GM18498 (cell line): Measurements from ENCODE around the gene NOTCH3.

ENCODE experiments used
- ATAC-seq: cut with Tn5 transposase; IDR thresholded peaks from one replicate; pipeline ENCODE4 v1.9.1; 2021; ENCODE audit warnings: mild to moderate bottlenecking, moderate library complexity; ENCODE audit not compliant: unreplicated experiment

The NOTCH3 gene

GRCh38 chr19:15200553-15201364 is at the start of gene NOTCH3:
NOTCH3 (minus strand) TSS chr19:15200995; CDS start chr19:15200905, 90 bp downstream.
- ATAC-seq: no peak

GRCh38 chr19:15250640-15250993 is 49.8 kb upstream of the NOTCH3 start:
- no peak for ATAC-seq

DNA sequence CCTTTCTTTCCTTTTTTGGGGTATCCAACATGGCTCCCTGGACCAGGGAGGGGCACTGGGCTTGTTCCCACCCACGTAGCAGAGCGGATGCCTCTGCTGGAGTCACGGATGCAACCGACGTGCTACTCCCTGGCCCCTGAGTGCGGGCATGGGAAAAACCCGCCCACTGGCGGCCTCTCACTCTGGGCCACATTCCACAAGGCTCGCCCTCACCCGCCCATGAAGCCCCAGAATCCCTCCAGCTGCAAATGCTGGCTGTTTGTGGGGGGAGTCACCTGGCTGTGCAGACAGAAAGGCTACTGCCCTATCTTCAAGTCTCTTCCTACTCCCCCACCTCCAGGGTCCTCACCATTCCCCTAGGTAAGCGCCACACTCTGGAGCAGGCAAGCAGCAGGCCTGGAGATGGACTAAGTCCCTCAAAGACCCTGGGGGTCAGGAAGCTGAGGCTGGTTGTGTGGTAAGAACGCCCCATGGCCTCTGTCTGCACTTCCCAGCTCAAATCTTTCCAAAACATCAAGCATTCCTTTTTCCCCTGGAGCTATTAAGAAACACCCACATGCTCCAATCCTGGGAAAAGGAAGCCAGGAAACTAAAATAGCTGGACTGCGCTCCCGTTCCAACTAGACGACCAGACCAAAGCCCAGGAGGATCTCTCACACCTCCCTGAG is 49.3 kb upstream of the NOTCH3 start:
- no peak for ATAC-seq

DNA sequence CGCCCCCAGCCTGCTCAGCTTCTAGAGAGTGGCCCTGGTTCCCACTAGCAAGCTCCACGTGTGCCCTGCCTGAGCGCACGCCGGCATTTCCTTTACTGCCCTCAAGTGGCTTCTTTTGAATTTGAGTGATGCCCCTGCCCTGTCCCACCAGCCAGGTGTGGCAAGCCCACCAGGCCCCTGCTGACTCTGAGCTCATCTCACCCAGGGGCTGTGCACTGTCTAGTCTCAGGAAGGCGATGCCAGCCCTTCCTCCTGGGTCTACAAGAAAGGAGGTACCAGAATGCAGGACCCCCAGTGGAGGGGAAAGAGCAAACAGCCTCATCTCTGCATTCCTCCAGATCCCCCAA is 48.7 kb upstream of the NOTCH3 start:
- ATAC-seq: no peak

GRCh38 chr19:15248648-15249527 is 48.1 kb upstream of the NOTCH3 start:
- no peak for ATAC-seq

DNA sequence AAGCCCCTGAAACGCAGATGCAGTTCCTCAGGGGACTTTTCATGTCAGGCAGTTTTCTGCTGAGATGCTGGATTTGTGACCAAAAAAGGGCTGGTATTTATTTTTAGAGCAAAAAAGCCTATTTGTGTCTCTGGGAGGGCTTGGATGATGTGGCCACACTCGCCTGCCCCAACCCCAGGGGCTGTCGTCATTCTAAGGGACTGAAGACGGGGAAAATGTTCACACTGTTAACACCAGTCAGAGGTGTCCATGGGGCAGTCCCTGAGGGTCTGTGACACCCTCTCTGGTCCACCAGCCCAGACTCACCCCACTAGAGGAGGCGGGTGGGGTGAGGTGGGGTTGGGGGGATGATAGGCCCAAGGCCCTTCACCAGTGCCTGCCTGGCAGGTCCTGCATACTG is 47.3 kb upstream of the NOTCH3 start:
- no peak for ATAC-seq

GRCh38 chr19:15247107-15248014 is 46.6 kb upstream of the NOTCH3 start:
- ATAC-seq: no peak

- ATAC-seq: no peak
Measured at GRCh38 chr19:15246198-15246481, 45.3 kb upstream of the NOTCH3 start.

DNA sequence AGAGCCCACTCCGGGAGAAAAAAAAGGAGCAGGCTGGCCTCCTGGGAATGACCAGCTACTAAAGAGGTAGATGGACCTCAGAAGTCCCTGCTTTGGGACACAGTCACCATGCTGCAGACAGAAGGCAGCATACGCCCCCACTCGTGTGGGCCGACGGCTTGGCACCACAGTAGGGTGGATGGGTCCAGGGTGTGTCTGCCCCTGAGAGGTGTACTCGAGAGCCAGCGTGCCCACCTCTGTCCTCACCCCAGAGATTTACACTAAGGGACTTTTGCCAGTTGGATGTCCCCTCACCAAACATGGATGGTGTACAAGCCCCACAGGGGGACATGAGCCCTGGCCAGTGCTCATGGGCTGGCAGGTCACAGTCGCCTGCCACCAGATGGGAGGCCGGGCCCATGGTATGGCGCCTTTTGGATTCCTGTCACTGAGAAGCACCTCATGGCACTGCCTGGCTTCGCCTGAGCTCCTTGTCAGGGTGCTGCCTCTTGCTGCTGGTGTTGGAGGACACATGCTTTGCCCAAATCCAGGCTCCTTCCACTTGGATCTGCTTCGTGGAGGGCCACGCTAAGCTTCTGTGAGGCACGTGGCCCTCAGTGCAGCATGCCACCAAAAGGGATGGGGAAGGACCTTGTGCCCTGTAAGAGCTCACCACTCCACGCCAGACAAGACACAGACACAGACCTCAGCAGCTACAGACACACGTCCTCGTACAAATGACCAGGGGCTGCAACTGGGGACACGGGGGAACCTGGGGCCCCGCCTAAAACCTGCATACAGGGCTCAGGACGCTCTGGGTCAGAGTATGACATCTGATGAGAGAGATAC is 44.8 kb upstream of the NOTCH3 start:
- no peak for ATAC-seq

DNA sequence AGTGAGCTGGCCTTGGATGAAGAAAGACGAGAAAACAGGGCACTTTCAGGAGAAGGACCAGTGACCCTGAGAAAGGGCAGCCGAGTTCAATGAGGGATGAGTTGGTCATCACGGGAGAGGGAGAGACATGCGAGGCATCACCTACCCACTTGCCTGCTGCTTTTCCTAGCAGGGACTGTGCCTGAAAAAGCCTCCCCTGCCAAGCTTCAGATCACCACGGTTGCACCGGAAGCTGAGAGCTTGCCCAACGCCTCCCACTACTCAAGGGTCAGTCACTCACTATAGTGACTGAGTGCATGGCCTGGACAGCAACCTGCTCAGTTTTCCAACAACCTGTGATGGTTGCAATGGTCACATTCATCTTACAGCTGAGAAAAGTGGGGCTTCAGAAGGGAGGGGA is 44.0 kb upstream of the NOTCH3 start:
- no peak for ATAC-seq

DNA sequence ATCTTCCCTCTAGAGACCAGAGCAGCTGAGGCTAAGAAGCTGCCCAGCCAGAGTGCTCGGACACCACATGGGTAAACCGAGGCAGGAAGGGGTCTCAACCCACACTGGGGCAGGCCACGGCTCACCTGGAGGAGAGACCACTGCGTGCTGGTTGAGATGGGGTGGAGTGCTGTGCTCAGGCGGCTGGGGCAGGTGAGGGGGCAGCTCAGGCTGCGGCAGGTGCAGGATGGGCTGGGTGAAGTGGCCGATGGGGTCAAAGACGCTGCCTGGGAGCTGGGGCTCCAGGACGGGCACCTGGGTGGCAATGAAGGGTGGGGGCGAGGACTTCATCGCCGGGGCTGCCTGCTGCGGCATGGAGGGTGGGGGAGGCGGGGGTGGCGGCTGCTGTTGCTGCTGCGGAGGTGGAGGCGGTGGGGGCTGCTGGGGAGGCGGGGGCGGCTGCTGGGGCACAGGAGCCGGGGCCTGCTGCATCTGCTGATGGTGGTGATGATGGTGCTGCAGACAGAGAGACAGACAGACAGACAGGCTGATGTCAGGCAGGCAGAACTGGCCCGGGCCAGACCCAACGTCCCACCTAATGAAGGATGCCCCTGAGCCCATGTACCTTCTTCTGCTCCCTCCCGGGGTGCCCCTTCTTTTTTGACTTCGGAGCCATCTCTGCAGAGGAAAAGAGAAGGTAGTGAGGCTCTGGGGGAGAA is 43.5 kb upstream of the NOTCH3 start:
- no peak for ATAC-seq

DNA sequence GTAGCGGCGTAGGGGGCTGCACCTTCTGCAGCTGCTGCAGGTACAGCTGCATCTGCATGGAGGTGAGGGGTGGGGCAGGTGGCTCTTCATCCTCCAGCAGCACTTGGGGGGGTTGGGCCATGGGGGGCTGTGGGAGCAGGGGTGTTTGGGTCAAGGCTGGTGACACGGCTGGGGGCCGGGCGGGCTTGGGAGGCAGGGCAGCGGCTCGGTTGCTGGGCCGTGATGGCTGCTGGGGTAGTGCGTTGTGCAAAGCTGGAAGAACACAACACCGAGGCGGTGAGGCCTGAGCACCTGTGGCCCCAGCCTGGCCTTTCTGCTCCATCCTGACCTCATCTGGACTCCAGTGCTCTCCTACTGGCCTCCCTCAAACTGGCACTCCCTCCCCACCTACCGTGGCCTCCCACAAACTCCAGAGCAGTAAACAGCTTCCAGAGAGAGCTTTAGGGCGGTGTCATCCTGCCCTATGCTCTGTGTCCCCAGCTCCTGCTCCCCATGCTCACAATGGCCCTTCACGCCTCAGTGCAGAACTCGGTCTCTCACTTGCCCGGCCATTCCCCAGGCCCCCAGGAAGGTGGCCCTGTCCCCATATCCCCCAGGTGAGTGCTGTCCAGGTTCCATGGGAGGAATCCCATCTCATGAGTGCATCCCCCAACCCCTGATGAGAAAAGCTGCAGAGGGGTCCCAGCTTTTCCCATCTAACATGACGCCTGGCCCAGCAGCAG is 42.6 kb upstream of the NOTCH3 start:
- ATAC-seq: no peak

DNA sequence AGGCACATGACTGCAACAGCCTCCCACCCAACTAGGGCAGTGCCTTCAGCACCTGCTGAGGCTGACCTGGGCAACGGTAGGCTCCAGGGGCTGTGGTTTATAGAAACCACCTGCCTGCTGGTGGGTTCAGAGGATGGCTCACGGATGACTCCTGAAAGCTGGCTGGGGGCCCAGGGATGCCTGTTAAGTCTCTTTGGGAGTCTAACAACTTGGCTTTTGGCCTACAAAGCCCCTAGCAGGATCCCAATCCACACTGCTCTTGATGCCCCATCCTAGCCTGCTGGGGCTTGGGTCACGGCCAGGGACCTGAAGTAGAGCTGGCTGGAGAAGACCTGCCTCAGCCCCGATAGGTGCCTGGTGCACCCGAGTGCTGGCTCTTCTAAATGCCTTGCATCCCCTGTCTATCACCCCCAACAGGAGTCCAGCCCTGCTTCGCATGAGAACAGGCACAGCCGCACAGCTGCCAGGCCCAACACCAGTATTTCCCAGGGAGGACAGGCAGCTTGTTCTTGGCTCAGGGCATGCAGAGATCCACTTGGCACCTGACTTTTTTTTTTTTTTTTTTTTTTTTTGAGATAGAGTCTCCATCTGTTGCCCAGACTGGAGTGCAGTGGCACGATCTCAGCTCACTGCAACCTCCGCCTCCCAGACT is 40.6 kb upstream of the NOTCH3 start:
- no peak for ATAC-seq

GRCh38 chr19:15240515-15240914 is 39.7 kb upstream of the NOTCH3 start:
- ATAC-seq: no peak

DNA sequence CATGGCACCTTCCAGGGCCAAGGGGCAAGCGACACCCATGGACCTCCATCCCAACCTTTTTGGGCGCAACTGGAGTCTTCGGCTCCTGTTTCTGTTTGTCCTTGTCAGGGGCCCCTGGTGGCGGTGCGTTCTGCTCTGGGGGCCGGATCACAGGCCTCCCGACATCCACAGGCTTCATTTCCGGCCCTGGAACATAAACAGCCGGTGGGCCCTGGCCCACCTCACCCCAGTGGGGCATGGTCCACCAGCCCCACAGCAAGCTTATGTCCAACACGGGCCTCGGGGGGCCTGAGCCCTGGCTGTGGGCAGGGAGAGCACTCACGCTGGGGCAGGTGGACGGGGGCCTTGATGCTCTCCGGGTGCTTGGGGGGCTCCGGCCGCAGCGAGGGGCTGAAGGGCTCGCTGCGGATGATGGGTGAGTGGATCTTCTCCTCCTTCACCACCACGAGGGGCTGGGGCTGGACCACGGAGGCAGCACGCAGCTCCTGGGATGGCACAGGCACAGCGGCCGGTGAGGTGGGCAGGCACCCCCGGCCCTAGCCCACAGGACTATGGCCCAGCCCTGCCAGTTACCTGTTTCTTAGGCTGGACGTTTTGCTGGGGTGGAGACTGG is 38.6 kb upstream of the NOTCH3 start:
- no peak for ATAC-seq

GRCh38 chr19:15238639-15239155 is 37.9 kb upstream of the NOTCH3 start:
- ATAC-seq: no peak

GRCh38 chr19:15237759-15238638 is 37.2 kb upstream of the NOTCH3 start:
- no peak for ATAC-seq
